Measurements from ENCODE around the gene LGALS14.
"Not testable (repeated sequence)": the region's sequence is repeated elsewhere in the genome, so short reads cannot be mapped to it uniquely, and the experiment has no call there.

The LGALS14 gene

DNA sequence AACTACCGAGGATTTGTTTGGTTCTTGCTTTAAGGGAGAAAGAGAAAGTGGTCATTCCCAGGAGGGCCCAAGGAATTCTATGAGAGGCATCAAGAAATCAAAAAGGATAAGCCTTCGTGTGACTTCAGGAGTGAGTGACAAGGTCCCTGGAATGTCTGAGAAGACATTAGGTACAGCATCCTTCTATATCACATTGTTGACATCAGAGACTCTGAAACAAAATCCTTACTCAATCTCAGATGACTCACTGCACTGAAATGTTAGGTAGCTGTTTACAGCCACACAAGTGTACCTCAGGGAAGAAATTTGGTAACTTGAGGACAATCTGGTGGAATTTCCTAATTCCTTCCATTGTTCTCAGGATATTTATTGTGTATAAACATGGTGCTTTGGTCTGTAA, 7.9 kb upstream of the LGALS14 start:
- no peak for DNase-seq

DNA sequence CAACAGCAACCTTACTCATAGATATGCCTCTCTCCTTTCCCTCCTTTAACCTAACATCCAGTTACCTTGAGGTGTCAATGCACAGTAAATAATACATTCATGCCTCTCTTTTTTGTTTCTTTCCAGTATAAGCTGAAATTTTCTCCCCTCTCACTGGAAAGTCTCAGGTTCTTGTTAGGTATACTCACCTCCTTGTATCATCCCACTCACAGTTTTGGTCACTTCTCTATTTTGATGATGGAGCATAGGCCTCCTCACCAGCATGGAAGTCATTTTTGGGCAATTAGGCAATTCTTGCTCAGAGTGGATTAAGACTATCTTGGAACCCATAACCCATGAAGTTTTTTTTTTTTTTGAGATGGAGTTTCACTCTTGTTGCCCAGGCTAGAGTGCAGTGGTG, 5.7 kb upstream of the LGALS14 start:
- no peak for DNase-seq

DNA sequence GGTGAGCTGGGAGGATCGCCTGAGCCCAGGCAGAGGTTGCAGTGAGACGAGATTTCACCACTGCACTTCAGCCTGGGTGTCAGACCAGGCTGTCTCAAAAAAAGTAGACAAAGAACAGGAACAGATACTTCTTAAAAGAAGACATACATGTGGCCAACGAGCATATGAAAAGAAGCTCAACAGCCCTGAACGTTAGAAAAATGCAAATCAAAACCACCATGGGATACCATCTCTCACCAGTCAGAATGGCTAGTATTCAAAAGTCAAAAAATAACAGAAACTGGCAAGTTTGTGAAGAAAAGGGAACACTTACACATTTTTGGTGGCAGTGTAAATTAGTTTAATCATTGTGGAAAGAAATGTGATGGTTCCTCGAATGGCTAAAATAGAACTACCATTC, 3.0 kb upstream of the LGALS14 start:
- DNase-seq = no peak

DNA sequence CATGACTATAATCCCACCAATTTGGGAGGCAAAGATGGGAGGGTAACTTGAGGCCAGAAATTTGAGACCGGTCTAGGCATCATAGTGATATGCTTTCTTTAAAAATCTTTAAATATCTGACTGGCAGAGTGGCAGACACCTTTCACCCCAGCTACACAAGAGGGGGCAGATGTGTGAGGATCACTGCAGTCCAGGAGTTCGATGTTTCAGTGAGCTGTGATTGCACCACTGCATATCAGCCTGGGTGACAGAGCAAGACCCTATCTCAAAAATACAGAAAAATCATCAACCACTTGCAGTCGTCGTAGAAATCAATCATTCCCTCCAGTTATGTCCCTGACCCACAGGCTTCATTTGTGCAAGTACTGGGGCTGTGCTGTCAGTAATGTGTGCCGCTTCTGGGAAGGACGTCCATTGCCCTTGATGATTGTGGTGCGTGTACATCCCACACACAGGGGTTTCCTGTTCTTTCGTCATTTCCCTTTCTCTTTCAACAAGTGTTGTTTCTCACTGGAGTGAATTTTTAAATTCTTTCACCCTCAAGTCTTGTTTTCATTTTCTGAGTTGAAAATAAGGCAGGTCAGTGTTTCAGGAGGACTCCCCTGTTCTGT, 1.4 kb downstream of the LGALS14 start:
- DNase-seq = peak; percentile 39

DNA sequence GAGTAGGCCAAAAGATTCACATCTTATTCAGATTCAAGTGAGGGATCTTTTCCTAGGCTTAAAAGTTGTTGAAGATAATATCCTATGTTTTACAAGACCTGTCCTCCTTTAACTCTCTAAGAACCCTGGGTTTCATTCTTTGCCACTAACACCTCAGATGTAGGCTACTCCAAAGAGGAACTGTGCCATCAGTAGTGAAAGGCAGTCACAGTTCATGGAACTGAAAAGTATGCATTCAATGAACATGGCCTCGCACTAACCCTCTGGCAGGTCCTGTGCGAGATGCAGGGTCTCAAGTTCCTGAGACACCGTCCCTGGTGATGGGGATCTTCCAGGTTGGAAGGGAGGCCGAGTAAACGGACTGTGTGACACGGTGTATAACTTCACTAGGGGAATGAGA, 4.3 kb downstream of the LGALS14 start:
- no peak for DNase-seq

DNA sequence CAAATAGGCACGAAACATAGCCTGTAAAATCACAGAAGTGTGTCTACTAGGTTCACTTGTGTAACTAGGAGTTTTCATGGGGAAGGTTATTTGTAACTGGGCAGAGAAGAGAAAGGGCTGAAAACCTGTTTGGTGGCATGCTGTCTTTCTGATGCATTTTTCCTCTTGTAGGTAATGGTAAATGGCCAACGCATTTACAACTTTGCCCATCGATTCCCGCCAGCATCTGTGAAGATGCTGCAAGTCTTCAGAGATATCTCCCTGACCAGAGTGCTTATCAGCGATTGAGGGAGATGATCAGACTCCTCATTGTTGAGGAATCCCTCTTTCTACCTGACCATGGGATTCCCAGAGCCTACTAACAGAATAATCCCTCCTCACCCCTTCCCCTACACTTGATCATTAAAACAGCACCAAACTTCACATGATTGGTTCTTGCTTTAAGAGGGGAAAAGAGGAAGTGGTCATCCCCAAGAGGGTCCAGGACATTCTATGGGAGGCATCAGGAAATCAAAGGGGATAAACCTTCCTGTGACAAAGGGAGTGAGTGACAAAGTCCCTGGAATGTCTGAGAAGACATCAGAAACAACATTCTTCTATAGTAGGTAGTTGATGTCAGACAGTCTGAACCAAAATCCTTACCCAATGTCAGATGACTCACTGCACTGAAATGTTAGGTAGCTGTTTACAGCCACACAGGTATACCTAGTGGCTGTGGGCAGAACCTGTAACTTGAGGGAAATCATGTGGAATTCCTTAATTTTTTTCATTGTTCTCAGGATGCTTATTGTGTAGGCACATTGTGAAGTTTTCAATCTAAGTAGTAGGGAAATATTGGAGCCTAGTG, 5.0 kb downstream of the LGALS14 start:
- DNase-seq = no peak

DNA sequence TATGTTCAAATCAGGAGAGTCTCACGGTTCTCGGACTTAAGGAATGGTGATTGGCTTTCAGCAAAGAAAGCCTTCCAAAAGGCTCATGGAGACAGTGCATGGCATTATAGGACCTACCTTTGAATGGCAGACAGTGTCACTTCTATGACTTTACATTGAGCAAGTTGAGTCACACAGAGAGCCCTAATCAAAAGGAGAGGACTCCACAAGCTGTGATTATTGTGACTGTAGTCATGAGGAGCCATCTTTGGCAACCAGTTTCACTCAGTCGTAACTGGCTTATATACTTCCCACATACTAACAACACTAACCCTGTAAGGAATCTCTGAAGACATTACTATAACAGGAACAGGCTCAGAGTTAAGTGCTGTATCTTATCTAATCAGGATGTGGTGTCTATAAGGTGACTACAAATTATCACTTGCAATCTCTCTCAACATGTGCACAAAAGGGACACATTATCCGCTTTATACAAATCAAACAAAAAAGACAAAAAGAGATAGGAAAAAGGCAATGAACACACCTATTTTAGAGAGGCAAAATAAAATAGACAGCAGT, 6.1 kb downstream of the LGALS14 start:
- DNase-seq = no peak

DNA sequence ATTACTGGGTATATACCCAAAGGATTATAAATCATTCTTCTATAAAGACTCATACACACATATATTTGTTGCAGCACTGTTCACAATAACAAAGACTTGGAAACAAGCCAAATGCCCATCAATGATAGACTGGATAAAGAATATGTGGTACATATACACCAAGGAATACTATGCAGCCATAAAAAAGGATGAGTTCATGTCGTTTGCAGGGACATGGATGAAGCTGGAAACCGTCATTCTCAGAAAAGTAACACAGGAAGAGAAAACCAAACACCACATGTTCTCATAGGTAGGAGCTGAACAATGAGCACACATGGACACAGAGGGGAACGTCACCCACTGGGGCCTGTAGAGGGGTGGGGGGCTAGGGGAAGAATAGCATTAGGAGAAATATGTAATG, 15.9 kb downstream of the LGALS14 start:
- not testable (repeated sequence) for DNase-seq

DNA sequence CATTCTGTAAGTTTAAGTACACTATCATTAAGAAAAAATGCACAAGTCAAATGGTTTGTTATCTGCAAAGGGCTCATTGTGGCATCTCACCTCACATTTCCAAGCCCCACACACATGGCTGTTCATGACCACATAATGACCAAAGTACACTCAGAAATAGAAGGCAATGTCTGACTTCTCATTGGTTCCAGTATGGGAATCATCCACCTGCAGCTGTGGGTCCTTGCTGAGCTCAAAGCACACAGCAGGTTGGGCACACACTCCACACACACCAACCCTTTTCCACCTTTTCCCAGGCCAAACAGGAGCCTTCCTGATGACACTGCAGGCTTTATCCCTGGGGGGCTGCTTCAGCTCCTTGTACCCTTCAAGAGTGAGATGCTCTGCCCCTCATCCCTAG, 21.7 kb downstream of the LGALS14 start:
- DNase-seq = no peak

DNA sequence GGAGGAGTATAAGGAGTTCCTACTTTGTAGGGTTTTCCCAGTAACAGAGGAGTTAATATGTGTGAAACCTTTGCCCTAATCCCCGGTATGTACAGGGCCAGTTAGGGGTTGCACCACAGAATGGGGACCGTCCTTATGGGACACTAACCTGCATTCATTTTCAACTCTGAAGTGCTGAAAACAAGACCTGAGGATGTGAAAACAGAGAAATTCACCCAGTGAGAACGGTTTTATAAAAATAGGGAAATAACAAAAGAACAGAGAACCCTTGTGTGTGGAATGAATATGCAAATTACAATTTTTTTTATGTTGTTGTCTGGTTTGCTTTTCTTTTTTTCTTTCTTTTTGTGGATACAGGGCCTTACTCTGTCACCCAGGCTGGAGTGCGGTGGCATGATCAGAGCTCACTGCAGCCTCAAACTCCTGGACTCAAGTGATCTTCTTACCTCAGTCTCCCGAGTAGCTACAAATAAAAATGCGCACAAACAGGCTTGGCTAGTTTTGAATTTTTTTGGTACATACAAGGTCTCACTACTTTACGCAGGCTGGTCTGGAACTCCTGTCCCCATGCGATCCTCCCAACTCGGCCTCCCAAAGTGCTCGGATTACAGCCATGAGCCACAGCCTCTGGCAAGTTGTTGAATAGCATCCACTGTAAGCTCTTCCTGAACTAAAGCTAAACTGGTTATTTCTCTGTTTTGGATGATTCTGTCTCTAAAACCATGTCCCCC, 23.0 kb downstream of the LGALS14 start:
- DNase-seq = no peak

DNA sequence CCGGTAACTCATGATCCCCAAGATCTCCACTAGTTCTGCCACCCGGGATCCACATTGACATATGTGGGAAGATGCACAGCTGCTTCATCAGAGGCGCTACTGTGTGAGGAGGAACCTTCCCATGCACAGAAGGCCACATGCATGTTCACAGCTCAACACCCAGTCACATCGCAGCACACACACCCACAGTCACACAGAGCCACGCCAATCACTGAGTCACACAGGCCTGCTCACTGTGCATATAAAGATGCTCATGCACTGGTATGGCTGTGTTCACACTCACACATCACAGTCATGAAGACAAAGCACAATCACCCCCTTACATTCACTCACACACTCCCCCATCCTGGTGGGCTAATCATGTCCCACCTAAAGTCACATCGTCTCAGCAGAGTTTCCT, 23.8 kb downstream of the LGALS14 start:
- no peak for DNase-seq

DNA sequence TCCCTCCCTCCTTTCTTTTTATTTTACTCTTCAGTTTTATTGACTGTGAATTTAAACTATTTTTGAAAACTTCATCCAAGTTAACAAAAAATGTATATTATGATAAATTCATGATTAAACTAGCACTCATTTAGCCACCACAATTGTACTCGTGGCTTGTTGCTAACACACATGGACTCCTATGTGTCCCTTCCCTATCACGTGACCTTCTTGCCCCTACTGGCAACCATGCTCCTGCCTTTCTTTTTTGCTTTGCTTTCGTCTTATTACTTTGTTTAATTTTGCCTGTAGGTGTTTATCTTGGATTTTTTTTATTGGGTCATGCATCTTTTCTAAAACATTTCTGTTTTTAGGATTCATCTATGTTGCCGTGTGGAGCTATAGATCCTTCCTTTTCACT, 25.3 kb downstream of the LGALS14 start:
- no peak for DNase-seq

DNA sequence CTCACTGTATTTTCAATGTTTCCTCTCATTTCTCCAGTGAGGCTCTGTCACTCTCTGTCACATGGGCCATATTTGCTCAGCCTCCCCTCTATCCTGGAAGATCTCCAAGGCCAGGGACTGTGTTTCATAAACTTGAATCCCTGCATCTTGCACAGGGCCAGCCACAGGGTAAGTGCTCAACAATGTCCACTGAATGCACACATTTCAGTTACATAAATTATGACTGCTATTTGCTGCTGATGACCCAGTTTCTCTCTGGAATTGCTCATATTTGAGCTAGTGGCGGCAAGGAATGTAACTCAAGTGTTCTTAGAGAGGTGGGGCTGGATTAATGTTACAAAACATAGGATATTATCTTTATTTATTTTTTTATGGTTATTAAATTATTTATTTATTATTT, 27.4 kb downstream of the LGALS14 start:
- no peak for DNase-seq

DNA sequence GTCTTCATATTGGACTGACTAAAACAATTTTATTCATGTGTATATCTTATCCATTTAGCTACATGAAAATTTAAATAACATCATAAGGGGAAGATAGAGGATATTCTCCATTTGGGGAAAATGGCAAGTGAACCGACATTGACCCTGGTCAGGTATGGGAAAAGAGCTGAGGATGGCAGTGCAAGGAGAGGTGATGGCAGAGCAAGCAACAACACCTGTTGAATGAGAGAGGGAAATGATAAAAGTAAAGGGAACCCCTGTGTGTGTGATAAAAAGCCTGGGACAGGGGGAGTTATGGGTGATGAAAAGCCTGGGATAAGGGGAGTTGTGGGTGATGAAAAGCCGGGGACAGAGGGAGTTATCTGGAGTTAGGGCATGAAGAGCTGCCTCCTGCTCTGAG, 29.6 kb downstream of the LGALS14 start:
- DNase-seq = no peak

DNA sequence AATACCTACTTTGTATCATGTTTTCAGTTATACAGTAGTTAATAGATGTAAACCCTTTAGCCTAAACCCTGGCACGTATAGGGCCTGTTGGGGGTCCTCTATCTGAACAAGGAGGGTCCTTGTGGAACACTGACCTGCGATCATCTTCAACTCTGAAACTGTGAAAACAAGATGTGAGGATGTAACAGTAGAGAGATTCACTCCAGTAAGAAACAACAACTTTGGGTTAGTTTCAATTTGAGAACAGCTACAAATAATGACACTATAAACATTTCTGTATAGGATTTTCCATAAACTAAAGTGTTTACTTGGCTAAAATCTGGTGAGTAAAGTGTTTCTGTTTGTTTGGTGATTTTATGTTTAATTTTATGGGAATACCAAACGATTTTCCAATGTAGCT, 31.4 kb downstream of the LGALS14 start:
- DNase-seq = no peak

DNA sequence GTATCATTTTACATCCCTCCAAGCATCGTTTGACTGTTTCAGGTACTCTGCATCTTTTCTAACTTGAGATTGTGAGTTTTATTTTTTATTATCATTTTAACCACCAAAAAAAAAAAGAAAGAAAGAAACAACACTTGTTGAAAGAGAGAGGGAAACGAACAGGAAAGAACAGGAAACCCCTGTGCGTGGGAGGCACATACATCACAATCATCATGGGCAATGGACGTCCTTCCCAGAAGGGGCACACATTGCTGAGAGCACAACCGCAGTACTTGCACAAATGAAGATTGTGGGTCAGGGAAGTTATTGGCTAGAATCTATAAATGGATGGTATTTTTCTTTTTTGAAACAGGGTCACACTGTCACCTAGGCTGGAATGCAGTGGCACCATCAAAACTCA, 31.8 kb downstream of the LGALS14 start:
- DNase-seq = no peak

DNA sequence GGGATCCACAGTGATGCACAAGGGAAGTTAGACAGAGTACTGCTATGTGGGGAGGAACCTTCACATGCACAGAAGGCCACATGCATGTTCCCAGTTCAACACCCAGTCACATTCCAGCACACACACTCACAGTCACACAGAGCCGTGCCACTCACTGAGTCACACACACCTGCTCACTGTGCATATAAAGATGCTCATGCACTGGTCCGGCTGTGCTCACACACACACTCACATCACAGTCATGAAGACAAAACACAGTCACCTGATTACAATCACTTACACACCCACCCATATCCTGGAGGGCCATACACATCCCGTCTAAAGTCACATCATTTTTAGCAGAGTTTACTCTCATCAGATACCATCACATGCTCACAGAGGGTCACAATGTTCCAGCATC, 33.1 kb downstream of the LGALS14 start:
- DNase-seq = peak; percentile 16

DNA sequence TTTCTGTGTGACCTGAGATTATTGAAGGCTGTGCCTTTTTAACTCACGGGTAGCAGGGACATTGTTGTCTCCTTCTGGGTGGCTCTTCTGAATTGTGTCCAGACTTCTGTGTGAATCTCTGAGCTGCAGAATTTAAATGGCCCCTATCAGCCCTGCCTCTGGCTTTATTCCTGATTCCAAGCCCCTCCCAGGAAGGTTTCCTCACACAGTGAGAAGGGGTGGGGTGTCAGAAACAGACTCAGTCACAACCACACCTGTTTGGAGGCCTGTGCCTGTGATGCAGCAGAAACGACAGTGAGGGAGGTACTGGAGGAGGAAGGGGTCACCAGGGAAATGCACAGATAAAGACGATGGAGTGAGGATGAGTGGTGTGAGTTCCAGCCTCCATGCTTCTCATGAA, 33.6 kb downstream of the LGALS14 start, which contains the start of gene CLC:
Gene CLC, minus strand, starts transcription at position 139 of the 400 bp plus-strand sequence. Its CDS starts 77 bp downstream, at position 62.
- no peak for DNase-seq

DNA sequence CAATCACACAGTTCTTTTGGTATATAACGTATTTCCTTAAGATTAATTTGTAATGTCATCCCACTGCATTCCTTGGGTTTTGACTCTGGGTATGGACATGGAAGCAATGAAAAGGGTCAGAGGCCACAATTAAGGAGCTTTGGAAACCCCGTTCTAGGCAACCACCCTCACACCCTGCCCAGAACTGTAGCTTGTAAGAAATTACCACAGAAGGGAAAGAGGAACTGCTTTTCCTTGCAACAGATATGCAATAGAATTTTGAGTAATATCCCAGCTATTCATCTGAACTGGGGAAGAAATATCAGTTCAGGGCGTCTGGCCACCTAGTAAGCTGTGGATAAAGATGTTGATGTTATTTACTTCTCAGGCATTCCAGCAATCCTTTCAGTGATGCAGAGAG, 34.5 kb downstream of the LGALS14 start:
- no peak for DNase-seq

DNA sequence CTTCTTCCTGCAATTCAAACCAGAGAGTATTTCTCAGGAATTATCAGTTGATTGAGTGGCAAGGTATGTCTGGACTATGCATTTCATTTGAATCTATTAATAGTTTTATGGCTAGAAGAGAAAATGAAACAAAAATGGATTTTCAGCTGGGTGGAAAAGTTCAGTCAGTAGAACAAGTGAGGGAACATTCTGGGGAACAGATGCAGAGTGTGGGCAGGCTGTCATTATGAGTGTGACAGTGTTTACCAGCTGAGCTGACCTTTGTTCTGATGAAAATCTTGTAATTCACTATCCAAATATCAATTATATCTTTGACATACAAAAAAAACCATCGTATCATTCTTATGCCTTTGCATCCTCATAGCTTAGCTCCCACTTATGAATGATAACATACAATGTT, 36.1 kb downstream of the LGALS14 start:
- DNase-seq = peak; percentile 9

DNA sequence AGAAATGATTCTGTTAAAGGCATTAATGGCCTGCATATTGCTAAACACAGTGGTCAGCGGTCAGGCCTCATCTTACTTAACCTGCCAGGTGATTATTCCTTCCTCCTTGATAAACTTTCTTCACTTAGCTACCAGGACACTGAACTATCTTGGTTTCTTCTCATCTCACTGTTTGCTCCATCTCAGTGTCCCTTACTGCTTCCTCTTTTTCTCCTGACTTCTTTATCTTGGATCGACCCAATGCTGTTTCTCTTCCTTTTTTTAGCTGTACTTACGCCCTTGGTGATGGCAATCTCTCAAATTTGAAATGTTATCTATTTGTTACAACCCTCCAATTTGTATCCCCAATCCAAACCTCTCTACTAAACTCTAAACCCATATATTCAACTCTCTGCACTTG, 41.4 kb downstream of the LGALS14 start:
- DNase-seq = no peak

DNA sequence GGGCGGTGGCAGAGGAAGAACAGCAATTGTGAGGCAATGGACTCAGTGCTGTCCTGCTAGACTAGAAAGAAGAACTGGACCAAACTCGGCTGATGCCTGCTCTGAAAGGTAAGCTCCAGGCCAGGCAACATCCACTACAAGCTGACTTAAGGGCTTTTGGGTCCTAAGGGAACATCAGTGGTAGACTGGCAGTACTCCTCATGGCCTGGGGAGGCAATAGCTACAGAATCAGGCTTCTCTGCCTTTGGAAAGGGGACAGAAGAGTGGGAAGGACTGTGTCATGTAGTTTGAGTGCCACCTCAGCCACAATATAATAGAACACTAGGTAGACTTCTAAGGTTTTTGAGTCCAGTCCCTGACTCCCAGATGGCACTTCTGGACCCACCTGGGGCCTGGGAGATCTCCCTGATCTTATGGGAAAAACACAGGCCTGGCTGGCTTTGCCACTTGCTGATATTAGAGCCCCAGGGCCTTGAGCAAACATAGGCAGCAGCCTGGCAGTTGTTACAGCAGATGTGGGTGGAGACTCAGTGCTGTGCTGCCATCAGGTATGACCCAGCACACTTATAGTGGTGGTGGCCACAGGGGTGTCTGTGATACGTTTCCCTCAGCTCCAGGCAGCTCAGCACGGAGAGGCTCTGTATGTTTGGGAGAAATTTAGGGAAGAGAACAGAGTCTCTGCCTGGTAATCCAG, 42.7 kb downstream of the LGALS14 start:
- no peak for DNase-seq

DNA sequence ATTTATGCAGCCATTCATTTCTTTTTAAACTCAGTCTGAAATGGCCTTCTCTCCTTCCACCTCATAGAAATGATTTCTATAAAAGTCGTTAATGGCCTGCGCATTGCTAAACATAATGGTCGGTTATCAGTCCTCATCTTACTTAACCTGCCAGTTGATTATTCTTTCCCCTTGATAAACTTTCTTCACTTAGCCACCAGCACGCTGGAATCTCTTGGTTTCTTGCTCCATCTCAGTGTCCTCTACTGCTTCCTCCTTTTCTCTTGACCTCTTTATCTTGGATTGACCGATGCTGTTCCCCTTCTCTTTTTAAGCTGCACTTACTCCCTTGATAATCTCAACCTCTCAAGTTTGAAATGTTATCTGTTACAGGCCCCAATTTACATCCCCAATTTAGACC, 45.7 kb downstream of the LGALS14 start:
- DNase-seq = no peak

Data from stimulated activated CD4-positive, alpha-beta T cell treated with anti-CD3 and anti-CD28 coated beads, Interleukin-1b, Interleukin-23, amount 100 ng/mL, for 48 hours (primary cell).